ENCODE measurements around the gene GRM2.

Gene GRM2

GRCh38 chr3:51704511-51704950, 2.3 kb upstream of the GRM2 start:
- DNase-seq (ENCODE audit: low read depth in 2 of 2, low spot score in 1 of 2) = no peak

- no peak for DNase-seq (ENCODE audit: low read depth in 2 of 2, low spot score in 1 of 2)
Observed at GRCh38 chr3:51705276-51706020, 1.4 kb upstream of the GRM2 start.

DNA sequence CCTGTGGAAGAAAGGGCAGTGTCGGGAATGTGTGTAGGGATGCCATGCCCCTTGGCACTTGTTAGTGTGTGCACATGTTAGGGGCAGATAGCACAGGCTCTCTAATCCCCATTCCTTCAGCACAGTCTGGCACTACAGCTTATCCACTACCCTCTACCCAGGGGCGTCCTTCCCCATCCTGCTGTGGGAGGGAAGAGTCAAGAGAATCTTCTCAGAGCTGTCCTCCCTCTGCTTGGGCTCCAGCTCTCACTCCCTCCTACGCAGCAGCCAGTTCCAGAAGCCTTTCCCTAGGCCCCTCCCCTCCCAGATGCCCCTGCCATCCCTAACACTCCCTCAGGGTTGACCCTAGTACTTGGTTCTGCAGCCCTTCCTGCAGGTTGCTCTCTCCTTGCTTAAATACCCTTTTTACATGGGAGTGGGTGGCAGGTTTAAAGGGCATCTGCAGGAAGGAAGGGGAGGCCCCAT, 815 bp upstream of the GRM2 start:
- no peak for DNase-seq (ENCODE audit: low read depth in 2 of 2, low spot score in 1 of 2)

GRCh38 chr3:51708216-51708845, 1.5 kb downstream of the GRM2 start:
- no peak for DNase-seq (ENCODE audit: low read depth in 2 of 2, low spot score in 1 of 2)

DNA sequence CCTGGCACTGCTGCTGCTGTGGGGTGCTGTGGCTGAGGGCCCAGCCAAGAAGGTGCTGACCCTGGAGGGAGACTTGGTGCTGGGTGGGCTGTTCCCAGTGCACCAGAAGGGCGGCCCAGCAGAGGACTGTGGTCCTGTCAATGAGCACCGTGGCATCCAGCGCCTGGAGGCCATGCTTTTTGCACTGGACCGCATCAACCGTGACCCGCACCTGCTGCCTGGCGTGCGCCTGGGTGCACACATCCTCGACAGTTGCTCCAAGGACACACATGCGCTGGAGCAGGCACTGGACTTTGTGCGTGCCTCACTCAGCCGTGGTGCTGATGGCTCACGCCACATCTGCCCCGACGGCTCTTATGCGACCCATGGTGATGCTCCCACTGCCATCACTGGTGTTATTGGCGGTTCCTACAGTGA, 2.1 kb downstream of the GRM2 start:
- DNase-seq (ENCODE audit: low read depth in 2 of 2, low spot score in 1 of 2) = no peak

DNA sequence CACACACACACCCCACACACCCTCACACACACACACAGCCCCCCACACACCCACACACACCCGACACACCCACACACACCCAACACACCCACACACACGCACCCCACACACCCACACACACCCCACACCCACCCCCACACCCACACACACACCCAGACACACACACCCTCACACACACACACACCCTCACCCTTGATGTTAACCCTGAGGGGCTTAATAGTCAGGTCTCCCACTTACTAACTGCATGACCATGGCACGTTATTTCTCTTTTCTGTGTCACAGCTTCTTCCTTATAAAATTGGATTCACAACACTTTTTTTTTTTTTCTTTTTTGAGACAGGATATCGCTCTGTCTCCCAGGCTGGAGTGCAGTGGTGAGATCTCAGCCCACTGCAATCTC, 2.8 kb downstream of the GRM2 start:
- no peak for DNase-seq (ENCODE audit: low read depth in 2 of 2, low spot score in 1 of 2)

- DNase-seq (ENCODE audit: low read depth in 2 of 2, low spot score in 1 of 2) = no peak
Observed at GRCh38 chr3:51710631-51711351, 3.9 kb downstream of the GRM2 start.

- no peak for DNase-seq (ENCODE audit: low read depth in 2 of 2, low spot score in 1 of 2)
Observed at GRCh38 chr3:51711352-51712037, 4.6 kb downstream of the GRM2 start.

DNA sequence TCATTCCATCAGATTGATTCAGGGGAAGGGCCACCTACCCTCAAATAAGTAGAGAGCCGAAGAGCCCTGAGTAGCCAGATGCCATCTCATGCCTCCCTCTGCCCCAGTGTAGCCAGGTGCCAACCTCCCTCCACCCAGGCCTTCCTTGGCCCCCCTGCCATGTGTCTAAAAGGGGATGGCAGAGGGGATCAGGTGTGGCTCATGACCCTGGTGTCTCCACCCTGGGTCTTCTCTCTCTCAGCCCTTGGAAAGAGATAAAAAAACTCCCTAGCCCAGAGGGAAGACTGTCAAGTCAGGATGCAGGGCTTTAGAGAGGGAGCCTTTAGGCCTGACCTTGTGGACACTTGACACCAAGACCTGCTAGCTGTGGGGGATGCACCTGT, 5.2 kb downstream of the GRM2 start:
- DNase-seq (ENCODE audit: low read depth in 2 of 2, low spot score in 1 of 2) = no peak

GRCh38 chr3:51712511-51712931, 5.7 kb downstream of the GRM2 start:
- no peak for DNase-seq (ENCODE audit: low read depth in 2 of 2, low spot score in 1 of 2)

DNA sequence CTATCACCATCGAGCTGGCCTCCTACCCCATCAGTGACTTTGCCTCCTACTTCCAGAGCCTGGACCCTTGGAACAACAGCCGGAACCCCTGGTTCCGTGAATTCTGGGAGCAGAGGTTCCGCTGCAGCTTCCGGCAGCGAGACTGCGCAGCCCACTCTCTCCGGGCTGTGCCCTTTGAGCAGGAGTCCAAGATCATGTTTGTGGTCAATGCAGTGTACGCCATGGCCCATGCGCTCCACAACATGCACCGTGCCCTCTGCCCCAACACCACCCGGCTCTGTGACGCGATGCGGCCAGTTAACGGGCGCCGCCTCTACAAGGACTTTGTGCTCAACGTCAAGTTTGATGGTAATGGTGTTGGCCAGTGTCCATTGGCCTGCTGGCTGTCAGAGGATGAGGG, 6.1 kb downstream of the GRM2 start:
- DNase-seq (ENCODE audit: low read depth in 2 of 2, low spot score in 1 of 2) = no peak

GRCh38 chr3:51715231-51715976, 8.5 kb downstream of the GRM2 start:
- DNase-seq (ENCODE audit: low read depth in 2 of 2, low spot score in 1 of 2) = no peak

GRCh38 chr3:51715977-51716294, 9.1 kb downstream of the GRM2 start:
- no peak for DNase-seq (ENCODE audit: low read depth in 2 of 2, low spot score in 1 of 2)

- no peak for DNase-seq (ENCODE audit: low read depth in 2 of 2, low spot score in 1 of 2)
Observed at GRCh38 chr3:51716805-51717204, 9.9 kb downstream of the GRM2 start.

DNA sequence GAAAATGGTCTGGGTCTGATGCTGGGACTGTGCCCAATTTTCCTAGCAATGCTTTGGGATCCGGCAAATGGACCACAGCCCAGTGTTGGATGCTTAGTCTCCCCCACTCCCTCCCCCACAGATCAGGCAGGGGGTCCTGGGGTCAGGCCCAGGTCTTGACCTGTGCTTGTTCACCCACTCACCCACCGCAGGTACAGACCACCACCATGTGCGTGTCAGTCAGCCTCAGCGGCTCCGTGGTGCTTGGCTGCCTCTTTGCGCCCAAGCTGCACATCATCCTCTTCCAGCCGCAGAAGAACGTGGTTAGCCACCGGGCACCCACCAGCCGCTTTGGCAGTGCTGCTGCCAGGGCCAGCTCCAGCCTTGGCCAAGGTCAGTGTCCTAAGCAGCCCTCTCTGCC, 10.6 kb downstream of the GRM2 start:
- DNase-seq (ENCODE audit: low read depth in 2 of 2, low spot score in 1 of 2) = no peak

DNA sequence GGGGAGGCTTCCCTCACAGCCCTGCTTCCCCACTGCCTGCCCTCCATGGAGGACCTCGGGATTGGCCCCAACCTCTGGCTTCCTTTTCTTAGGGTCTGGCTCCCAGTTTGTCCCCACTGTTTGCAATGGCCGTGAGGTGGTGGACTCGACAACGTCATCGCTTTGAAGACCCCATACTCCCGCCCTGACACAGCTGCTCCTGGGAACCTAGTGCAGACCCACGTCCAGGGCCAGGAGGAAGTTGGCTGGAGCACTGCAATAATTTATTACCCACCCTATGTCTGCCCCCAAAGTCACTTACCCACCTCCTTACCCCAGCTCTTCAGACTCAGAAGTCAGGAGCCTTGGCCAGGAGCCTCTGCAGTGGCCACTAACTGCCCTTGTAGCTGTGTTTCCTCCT, 11.1 kb downstream of the GRM2 start:
- DNase-seq (ENCODE audit: low read depth in 2 of 2, low spot score in 1 of 2) = no peak

- no peak for DNase-seq (ENCODE audit: low read depth in 2 of 2, low spot score in 1 of 2)
Observed at GRCh38 chr3:51718547-51719409, 11.9 kb downstream of the GRM2 start.

- no peak for DNase-seq (ENCODE audit: low read depth in 2 of 2, low spot score in 1 of 2)
Observed at GRCh38 chr3:51719410-51720025, 12.7 kb downstream of the GRM2 start.

DNA sequence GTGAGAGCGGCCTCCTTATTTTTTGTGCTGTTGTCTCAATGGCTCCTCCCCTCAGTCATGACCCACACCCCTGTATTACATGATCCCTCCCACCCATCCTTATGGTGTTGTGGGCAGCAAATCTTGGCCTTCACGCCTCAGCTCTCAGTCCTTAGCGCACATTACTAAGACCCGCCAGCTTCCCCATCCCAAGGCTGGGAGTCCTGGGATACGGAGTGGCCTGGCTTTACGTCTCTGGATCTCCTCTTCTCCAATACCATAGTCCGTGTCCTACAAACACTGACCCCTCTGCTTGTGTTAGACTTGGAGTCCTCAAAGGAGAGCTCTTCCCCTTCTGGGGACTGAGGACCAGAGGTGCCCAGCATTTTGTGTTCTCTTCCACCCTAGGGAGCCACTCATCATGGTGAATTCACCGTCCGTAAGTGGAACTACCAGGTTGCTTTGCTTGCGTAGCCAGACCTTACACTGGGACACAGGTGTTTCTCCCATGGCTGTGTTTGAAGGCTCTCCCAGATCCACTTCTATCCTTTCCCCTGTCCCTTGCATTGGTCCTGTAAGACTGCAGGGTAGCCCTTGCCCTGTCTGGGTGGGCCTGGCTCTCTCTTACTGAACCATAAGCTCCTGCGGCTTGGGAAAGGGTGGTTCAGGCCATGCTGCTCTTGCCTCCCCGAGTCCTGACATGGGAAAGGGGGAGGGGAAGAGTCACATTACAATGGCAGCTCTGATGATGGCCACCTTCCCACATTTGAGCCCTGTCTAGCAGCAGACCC, 13.6 kb downstream of the GRM2 start:
- no peak for DNase-seq (ENCODE audit: low read depth in 2 of 2, low spot score in 1 of 2)

All from stimulated activated CD8-positive, alpha-beta memory T cell treated with anti-CD3 and anti-CD28 coated beads, Interleukin-4, amount 100 ng/mL, for 4 hours (primary cell).